ENCODE measurements around the gene LIPA. TPM values are rescaled to one million over a fixed set of nuclear protein-coding genes. Genes with fewer than 3 reads are reported as not detected.

LIPA gene
- total RNA-seq, 2 donors from 2014 or later, result 52.4 to 71.1 TPM

DNA sequence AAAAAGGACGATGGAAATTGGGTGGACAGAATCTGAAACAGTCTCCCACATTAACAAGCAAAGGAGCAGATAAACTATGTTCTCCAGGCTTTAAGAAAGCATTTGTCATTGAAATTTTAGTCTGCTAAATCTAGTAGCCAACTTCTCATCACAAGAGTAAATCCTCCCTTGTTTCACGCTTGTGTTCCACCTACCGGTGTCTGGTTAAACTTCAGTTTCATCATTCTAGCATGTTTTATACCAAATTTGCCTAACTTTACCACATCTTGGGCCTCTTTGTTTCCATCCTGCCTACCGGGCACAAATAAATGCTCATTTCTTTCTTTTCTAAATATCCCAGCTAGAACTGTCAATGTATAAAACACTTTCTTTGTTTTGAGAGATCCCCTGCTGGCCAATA, 5.8 kb downstream of the LIPA start:
- no peak for DNase-seq (ENCODE audit: low spot score)
- intact Hi-C loops (cut with DNase I), result no loop called here

DNA sequence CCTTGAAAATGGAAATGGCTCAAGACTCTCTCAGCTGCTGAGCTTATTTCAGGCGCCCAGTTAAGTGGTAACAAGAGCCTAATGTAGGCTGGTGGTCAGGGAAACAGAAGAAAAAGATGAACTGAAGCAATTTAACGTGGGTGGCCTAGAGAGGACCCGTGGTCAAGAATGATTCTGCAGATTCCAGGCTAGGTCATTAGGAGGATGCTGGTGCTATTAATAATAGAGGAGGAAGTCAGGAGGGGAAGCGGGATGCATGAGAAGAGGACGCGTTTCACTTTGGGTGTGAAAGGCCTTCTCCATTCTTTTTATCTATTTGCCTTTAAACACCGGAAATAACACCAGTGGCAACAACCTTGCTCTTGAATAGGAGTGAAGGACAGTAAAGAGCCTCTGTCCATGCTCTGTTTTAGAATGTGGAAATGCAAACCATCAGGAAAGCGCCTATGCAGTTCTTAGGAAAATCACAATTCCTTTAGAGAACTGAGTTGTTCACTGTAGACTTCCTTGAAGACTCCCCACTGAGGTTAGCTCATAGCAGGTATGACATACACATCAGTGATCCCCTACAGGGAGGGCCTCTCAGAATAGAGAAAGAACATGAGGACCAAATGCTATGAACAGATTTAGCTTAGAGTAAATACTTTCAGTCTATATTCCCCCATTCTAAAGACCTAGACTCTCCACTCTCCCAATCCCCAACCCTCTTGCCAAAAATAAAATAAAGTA, 8.6 kb downstream of the LIPA start:
- no peak for DNase-seq (ENCODE audit: low spot score)
- intact Hi-C loops (cut with DNase I), result no loop called here

DNA sequence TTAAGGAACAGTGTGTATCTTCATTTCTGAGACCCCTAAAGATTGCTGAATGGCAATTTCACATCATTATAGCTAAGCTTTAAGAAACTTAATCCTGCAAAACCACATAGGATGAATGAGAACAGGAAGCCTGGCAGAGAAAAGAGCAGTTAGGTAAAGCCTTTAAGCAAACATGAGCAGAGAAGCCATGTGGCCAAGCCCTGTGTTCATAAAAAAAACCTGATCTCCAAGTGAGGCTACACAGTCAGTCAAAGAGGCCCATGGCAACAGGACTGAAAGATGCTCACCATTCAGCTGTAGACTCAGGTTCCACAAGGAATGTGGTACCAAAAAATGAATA, 9.3 kb downstream of the LIPA start:
- intact Hi-C loops (cut with DNase I), result no loop called here
- no peak for DNase-seq (ENCODE audit: low spot score)

DNA sequence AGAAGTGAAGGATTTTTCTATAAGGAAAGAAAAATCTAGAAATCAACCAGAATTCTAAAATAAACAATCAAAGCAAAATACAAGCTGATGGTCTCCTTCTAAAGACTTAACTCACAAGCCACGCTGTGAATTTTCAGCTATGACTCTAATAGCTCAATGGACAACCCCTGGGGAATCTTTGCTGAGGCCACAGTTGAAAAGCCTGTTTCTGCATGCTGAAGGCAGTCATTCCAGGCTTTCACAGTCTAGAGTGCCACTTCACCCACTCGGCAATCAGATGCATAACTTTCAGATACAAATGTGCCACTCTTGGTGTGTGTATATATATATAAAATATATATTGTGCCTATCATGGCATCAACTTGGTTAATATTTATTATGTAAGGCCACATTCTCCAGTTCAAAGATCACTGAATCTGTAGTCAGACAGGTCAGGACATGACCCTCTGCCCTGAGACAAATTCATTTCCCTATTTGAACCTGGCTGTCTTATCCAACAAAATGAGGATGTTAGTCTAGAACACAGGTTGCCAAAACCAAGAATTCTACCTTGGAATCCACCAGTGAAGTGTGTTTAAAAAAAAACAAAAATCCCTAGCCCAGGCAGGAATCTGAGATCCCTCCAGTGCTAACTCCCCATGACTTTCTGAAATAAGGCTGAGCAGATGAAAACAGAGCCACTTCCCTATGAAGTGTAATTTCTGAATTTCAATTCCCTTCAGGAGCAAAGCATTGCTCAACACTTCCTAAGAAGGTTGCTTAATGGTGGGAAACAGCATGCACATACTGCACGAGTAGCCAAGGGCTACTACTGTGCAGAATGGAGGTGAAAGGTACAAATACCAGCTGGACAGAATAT, 9.9 kb downstream of the LIPA start:
- intact Hi-C loops (cut with DNase I), result no loop called here
- no peak for DNase-seq (ENCODE audit: low spot score)

DNA sequence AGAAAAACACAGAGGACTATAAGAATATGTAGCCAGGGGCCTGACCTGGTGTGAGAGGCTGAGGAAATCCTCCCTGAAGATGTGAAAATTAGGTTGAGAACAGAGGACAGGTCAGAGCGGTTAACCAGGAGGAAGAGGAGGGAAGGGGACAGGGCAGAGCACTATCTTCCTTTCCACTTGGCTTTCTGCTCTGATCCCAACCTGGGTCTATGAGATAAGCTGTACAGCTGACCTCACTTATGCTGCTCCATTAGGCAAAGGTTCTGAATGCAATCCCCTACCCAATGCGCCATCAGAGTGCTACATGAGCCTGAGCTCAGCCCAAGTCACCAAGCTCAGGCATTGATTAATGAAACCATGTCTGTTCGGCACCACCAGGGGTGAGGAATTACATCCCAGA, 10.5 kb downstream of the LIPA start:
- intact Hi-C loops (cut with DNase I), result no loop called here
- no peak for DNase-seq (ENCODE audit: low spot score)

DNA sequence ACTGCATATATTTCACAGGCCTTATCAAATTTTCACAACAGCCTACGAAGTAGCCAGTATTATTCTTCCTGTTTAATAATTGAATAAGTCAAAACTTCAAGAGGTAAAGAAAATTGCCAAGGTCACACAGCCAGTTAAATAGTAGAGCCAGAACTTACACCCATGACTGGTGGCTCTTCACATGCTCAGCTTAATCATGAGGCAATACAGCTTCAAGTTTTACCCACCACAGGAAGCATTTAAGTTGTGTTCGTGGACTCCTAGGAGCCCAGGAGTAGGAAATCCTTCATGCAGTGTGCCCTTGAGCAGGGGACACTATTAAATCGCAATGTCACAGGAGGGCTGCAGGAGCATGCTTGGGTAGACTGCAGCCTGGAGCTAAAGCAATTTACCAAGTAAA, 11.1 kb downstream of the LIPA start:
- intact Hi-C loops (cut with DNase I), result no loop called here
- DNase-seq (ENCODE audit: low spot score), result no peak

DNA sequence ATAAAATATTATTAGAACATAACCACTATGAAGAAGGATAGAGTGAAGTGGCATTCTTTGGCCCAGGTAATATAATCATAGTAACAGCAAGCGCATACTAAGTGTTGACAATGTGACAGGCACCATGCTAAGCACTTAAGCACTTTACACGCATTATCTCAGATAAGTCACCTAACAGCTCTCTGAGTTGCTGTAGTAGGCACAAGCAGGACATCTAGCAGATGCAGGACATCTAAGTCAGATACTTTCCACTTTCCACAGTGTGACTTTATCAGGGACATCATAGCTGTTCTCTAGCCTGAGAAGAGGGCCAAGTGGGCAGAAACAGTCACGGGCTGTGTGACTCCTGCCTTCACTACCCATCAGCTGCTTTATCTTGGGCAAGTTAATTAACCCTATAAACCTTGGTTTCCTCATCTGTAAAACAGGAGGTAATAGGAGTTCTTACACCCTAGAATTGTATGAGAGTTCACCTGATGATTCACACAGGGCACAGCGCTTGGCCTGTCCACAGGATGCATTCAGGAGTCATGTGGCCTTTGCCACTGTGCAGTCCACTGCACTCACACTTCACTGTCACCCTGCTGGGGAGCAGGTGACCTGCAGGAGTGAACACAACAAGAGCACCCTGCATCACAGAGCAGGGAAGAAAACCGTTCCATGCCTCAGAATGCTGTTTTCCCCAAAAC, 12.5 kb downstream of the LIPA start:
- intact Hi-C loops (cut with DNase I), result no loop called here
- DNase-seq (ENCODE audit: low spot score), result no peak

DNA sequence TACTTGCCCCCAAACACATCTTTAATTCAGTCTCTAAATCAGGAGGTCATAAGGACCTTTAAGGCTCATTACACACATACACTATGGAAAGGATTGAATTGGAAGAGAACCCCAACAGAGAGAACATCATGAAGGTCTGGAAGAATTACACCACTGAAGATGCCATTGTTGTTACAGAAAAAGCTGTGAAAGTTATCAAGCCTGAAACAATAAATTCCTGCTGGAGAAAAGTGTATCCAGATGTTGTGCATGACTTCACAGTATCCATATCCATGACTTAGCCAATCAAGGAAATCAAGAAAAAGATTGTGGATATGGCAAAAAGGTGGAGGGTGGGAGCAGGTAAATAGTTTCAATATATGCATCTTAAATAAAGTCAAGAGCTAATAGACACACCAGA, 13.7 kb downstream of the LIPA start:
- intact Hi-C loops (cut with DNase I), result no loop called here
- no peak for DNase-seq (ENCODE audit: low spot score)

DNA sequence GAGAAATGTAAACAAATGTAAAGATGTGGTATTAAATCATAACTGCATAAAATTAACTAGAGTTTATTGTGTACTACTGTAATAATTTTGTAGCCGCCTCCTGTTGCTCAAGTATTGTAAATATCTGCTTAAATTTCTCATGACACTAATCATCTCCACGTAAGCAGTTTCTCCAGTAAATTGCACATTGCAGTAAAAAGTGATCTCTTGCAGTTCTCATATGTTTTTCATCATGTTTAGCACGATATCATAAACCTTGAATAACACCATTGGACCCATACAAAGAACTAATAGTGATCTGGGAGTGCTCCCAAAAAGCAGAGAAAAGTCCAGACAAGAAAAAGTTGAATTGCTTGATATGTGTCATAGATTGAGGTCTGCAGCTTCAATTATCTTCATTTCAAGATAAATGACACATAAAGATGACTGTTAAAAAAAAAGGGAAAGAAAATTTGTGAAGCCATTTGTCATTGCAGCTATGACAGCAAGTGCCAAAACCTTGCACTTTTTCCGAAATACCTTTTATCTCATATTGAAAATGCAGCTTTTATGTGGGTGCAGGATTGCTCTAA, 15.3 kb downstream of the LIPA start:
- intact Hi-C loops (cut with DNase I), result no loop called here
- DNase-seq (ENCODE audit: low spot score), result no peak

DNA sequence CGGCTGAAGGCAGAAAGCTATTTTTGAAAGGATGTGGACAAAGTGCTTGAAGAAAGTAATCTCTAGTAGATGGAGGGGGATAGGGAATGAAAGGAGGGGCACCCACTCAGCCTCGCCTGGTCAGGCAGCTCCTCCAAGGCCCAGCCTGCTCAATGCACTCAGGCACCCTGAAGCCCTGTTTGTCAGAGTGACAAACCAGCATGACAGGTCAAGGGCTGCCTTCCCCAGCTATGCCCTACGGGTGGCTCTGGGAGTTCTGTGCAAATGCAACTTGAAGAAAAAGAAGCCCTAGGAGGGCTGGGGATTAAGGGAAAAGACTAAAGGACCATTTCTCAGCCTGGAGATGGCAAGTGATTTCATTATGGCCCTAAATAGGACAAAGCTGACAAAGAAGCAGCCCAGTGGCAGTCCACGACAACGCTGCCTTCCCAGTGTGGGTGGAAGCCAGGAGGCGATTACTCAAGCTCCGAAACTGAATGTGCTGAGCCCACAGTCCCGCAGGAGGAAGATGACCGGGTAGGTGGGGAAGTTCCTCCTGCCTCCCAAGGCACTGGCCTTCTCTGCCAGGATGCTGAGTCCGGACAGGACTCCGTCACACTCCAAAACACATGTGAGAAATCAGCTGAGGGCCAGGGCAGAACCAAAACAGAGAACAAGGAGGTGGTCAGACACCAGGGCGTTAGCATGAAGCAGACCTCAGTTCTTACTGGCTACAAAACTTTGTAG, 16.3 kb downstream of the LIPA start:
- peak; percentile 88 for DNase-seq (ENCODE audit: low spot score)
- intact Hi-C loops (cut with DNase I), result no loop called here

DNA sequence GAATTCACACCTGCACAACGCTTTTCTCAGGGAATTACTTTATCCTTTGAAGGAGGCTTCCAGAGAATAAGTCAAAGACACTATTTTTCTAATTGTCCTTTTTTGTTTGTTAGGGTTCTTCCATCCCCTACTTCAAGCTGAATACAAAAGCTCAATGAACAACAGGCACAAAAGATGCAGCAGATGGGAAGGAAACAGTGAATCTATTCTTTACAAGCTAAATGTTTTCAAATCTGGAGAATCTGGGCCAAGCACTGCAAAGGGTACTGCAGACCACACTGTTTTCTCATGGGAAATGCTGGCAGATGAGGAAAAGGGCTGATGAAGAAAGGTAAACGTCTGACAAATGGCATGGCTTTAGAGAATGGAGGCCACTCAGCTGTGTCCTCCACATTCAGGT, 18.5 kb downstream of the LIPA start:
- intact Hi-C loops (cut with DNase I), result no loop called here
- DNase-seq (ENCODE audit: low spot score), result no peak

DNA sequence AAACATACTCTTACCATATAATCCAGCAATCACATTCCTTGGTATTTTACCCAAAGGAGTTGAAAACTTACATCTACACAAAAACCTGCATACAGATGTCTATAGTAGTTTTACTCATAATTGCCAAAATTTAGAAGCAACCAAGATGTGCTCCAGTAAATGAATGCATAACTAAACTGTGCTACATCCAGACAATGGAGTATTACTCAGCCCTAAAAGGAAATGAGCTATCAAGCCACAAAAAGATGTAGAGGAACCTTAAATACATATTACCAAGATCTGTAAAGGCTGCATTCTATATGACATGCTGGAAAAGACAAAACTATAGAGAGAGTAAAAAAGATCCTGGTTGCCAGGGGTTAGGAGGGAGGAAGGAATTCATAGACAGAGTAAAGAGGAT, 22.6 kb downstream of the LIPA start:
- no peak for DNase-seq (ENCODE audit: low spot score)
- intact Hi-C loops (cut with DNase I), result loop anchor here in 1 of 2 donors (10.0 kb wide), 1 partner anchor 394 kb away; no protein-coding TSS in a partner anchor

DNA sequence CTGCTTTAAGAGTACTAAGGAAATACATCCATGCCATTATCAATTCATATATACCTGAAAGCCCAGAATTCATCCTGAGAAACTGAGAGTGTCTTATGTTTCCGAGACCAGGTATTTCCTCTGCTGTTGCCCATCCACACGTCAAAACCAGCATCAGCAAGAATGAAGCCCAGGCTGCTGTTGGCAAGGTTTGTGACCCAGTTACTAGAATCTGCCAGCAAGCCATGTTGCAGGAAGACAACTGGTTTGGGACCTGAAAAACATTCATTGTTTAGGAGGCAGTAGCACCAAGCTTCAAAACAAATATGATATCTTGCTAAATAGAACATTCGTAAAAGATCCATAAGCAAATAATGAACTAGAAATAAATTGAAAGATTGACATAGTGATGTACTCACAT, 23.4 kb downstream of the LIPA start:
- intact Hi-C loops (cut with DNase I), result loop anchor here in 1 of 2 donors (10.0 kb wide), 1 partner anchor 393 kb away; no protein-coding TSS in a partner anchor
- no peak for DNase-seq (ENCODE audit: low spot score)

DNA sequence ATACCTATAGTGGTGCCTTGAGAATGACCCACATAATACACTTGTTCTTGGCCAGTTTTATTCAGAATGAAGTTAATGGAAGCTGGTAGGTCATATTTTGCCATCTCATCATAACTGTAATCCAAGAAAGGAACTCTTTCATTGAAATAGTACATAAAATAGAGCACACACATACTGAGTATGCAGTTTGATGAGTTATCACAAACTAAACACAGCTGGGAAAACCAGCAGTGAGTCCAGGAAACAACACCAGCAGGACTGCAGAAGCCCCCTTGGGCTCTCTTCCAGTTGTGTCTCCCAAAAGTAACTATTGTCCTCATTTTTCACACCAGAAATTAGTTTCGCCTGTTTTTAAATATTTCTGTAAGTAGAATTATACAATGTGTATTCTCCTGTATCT, 24.7 kb downstream of the LIPA start:
- intact Hi-C loops (cut with DNase I), result loop anchor here in 1 of 2 donors (10.0 kb wide), 1 partner anchor 392 kb away; no protein-coding TSS in a partner anchor
- no peak for DNase-seq (ENCODE audit: low spot score)

DNA sequence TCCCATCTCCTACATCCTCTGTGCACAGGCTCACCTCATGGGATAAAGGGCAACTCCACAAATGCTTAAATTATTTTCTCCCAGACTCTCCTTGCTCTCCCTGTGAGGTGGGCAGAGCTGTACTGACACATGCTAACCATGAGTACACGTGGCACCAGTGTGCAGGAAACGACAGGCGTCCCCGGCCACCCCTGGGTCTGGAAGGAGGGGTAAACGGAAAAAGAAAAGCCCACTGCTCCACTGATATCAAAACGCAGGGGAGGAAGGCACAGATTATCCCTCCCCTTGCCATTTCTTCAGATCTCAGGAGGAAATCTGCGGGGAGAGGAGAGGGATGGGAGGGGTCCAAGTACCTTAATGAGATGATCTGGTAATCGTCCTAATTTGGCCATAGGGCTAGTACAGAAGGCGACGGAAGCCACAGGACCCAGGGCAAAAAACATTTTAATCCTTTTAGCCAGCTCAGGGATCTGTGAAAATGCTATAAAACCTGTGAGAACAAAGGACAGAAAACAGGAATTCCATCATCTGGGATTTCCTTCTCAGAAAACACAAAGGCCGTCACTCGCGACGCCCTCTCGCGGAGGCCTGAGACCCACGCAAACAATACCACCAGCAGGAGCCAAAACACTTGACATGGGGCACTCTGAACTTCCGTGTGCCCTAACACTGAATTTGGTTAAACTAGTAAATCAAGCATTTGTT, 26.7 kb downstream of the LIPA start:
- no peak for DNase-seq (ENCODE audit: low spot score)
- intact Hi-C loops (cut with DNase I), result loop anchor here in 1 of 2 donors (10.0 kb wide), 1 partner anchor 390 kb away; no protein-coding TSS in a partner anchor

DNA sequence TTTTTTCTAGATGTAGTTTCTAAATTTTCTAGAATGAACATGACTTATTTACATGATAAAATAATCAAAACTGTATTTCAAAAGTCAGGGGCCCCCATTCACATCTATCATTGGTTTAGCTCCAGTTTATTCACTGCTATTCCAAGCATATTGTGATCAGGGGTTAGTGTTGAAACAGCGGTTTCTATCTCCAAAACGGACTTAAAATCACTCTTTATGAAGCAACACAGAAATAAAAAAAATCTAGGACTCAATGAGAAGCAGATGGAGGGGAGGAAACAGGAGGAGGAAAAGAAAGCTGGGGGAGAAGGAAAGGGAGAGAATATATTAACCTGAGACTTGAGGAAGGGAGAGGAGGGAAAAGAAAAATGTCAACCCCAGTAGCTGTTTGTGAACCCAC, 29.7 kb downstream of the LIPA start:
- intact Hi-C loops (cut with DNase I), result loop anchor here in 1 of 2 donors (10.0 kb wide), 1 partner anchor 387 kb away; no protein-coding TSS in a partner anchor
- DNase-seq (ENCODE audit: low spot score), result no peak

DNA sequence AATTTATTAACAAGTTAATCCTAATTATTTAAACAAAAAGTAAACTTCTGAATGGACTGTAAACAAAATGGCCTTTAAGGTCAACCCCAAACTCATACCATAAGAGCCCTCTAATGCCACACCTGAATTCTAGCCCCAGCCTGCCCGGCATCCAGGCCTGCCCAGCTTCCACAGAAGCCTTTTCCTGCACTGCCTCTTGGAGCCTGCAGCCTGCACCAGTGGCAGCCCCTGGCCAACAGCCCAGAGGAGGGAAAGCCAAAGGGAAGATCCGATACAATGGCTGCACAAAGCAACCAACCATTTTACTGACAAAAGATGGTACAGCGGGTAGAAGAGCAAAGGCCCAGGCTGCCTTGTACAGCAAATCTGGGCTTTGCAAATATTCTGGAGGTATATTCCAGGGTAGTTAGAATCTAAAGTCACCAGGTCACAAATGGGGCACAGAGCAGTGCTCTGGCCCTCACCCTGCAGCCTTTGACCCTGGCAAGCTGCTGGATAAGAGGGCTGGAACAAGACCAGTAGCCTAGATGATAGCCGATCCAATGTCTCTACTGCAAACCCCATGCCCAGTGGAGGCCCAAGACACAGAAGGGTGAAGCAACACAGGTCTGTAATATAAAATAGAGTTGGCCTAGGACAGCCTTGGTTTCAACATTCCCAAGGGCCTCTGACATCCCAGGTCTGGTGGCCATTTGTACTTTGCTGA, 31.9 kb downstream of the LIPA start:
- DNase-seq (ENCODE audit: low spot score), result no peak
- intact Hi-C loops (cut with DNase I), result loop anchor here (5.0 to 10.0 kb wide), 3 partner anchors 275 to 385 kb away; no protein-coding TSS in a partner anchor
